ENCODE measurements around the gene SMPD3. TPM values are rescaled to one million over a fixed set of nuclear protein-coding genes. Genes with fewer than 3 reads are reported as not detected.

The SMPD3 gene
- total and polyA plus RNA-seq, 2 donors (not counting 3 experiments of a cell fraction or from before 2014, with no cell fraction given): not detected

- DNase-seq (ENCODE audit: low read depth, low spot score) (no peak), FAIRE-seq (no peak)
- peaks cover 0 to 20% of the 10 kb centered on the region in 2 experiments for H3K27me3 ChIP-seq (ENCODE audit: control insufficient read depth in 2 of 2, insufficient read depth in 2 of 2, low read length in 2 of 2)
- H3K9me3 ChIP-seq (replicated peaks; ENCODE audit: control insufficient read depth, insufficient read depth, low read length): no peaks in the 10 kb centered on the region
- dilution Hi-C loops (cut with MboI; ENCODE audit: extremely low pct_ligation_motif_present, low sequenced_read_pairs): no loop called here
- intact Hi-C loops (cut with micrococcal nuclease): no loop called here
- no peaks in the 10 kb centered on the region for H4K20me1 ChIP-seq (replicated peaks; ENCODE audit: control insufficient read depth, extremely low read depth, insufficient read depth, low read length)
- no peak overlapping the region for H2AFZ ChIP-seq (ENCODE audit: low read depth, low read length)
- no peaks in the 10 kb centered on the region for H3K79me2 ChIP-seq (ENCODE audit: control insufficient read depth, insufficient read depth, low read length)
- H3K36me3 ChIP-seq (ENCODE audit: control insufficient read depth in 2 of 2, extremely low read depth in 1 of 2, insufficient read depth in 2 of 2, low read length in 2 of 2): no peaks in the 10 kb centered on the region
- H3K9ac ChIP-seq (replicated peaks; ENCODE audit: extremely low read depth, insufficient read depth, low read length): no peak overlapping the region
- no peak overlapping the region for H3K27ac ChIP-seq (ENCODE audit: insufficient read depth, low read depth, low read length)
- H3K4me1 ChIP-seq (ENCODE audit: control insufficient read depth, extremely low read depth, insufficient read depth, low read length): no peaks in the 10 kb centered on the region
- no peak overlapping the region for H3K4me3 ChIP-seq (replicated peaks in 1 of 3; ENCODE audit: insufficient read depth in 1 of 3, low read depth in 1 of 3, low read length in 3 of 3)
- no peak overlapping the region for H3K4me2 ChIP-seq (ENCODE audit: insufficient read depth, low read length)
- CTCF ChIA-PET: interaction anchor here (0.8 kb wide), 1 partner anchor 10 kb away, joined by 3 read pairs; no protein-coding TSS in a partner anchor
- POLR2A ChIA-PET: no interaction called here
- BruUV-seq (replicated peaks): no TSS peak
- no peaks in the 10 kb centered on the region for H3K9me1 ChIP-seq (replicated peaks; ENCODE audit: control insufficient read depth, extremely low read depth, insufficient read depth, low read length)
- TF ChIP-seq, protein P1, sequence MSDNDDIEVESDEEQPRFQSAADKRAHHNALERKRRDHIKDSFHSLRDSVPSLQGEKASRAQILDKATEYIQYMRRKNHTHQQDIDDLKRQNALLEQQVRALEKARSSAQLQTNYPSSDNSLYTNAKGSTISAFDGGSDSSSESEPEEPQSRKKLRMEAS (IDR thresholded peaks at IDR 0.05; ENCODE audit: insufficient read depth, insufficient read length): no peak
- TF ChIP-seq EZH2 (IDR thresholded peaks at IDR 0.05; ENCODE audit: borderline replicate concordance, low read depth, low read length, severe bottlenecking) (no peak), POLR2A (IDR thresholded peaks at IDR 0.05; ENCODE audit: low read depth, low read length) (no peak), MYC (IDR thresholded peaks at IDR 0.05; ENCODE audit: low read depth, low read length) (no peak), POLR2AphosphoS5 (IDR thresholded peaks at IDR 0.05; ENCODE audit: insufficient read depth, low read depth, low read length) (no peak), CTCF (IDR thresholded peaks at IDR 0.05; ENCODE audit: extremely low read depth in 1 of 2, insufficient read depth in 1 of 2, low read depth in 1 of 2, low read length in 2 of 2) (no peak), JUN (IDR thresholded peaks at IDR 0.05; ENCODE audit: borderline replicate concordance, insufficient read depth, insufficient read length, low read depth) (no peak), GATA2 (IDR thresholded peaks at IDR 0.05; ENCODE audit: insufficient read depth, insufficient read length, low read depth, low read length) (no peak), FOS (IDR thresholded peaks at IDR 0.05; ENCODE audit: borderline replicate concordance, insufficient read depth, low read length) (no peak)
These were observed 15.6 kb upstream of the SMPD3 start for GRCh38 chr16:68463904-68464303.

All from endothelial cell of umbilical vein (primary cell).